GM10248 (cell line): ENCODE results near the gene TAF1D.
A peak's percentile ranks its signal among the peaks of the same experiment; 100 is the strongest.

Source experiments
- CTCF ChIA-PET: fragments of 300-600 bp; sonication (Branson Sonifier 250); formaldehyde crosslinking; extraction: SDS; loops from one replicate; lab custom pipeline; 2021; ENCODE audit warnings: antibody characterized with exemption; lab: Yijun Ruan, JAX
- POLR2A ChIA-PET: fragments of 350-650 bp; sonication (Branson Sonifier 250); formaldehyde crosslinking; extraction: SDS; loops from one replicate; lab custom pipeline; 2020; ENCODE audit warnings: antibody characterized with exemption; lab: Yijun Ruan, JAX
- DNase-seq: peaks from one replicate; pipeline ENCODE4 v3.0.0; 2012; ENCODE audit errors: extremely low spot score
- CTCF ChIP-seq: IDR thresholded peaks from 2 replicates; pipeline ENCODE4 v1.5.1; 2012; ENCODE audit warnings: mild to moderate bottlenecking, low read depth; ENCODE audit errors: extremely low read depth, missing control alignments, control extremely low read depth

Gene TAF1D

GRCh38 chr11:93743291-93743690 is 2.0 kb upstream of the TAF1D start:
- POLR2A ChIA-PET = no interaction called here
- CTCF ChIA-PET = interaction anchor here (1.0 to 2.1 kb wide), 3 partner anchors 7 to 41 kb away, joined by 3 to 7 read pairs (median 6); partner anchors contain the start of gene MED17
- no peak for DNase-seq
- TF ChIP-seq CTCF = no peak

GRCh38 chr11:93741882-93742226 is 559 bp upstream of the TAF1D start:
- ChIA-PET POLR2A (interaction anchor here (0.6 to 3.6 kb wide), 16 partner anchors 9 to 715 kb away, joined by 3 to 35 read pairs (median 4); partner anchors contain the start of genes CEP295 and MED17), CTCF (interaction anchor here (0.8 to 2.7 kb wide), 9 partner anchors 9 to 1186 kb away, joined by 3 to 11 read pairs (median 4); partner anchors contain the start of gene MED17)
- no peak for TF ChIP-seq CTCF
- DNase-seq = peak; percentile 45

- DNase-seq = peak; percentile 45
- ChIA-PET CTCF (interaction anchor here (0.8 to 2.7 kb wide), 5 partner anchors 10 to 51 kb away, joined by 3 to 11 read pairs (median 5); partner anchors contain the start of gene MED17), POLR2A (interaction anchor here (0.7 to 3.6 kb wide), 9 partner anchors 8 to 761 kb away, joined by 3 to 35 read pairs (median 8); partner anchors contain the start of genes CEP295 and MED17)
- peak; percentile 1 for TF ChIP-seq CTCF
These were observed 583 bp downstream of the TAF1D start for GRCh38 chr11:93740730-93741093.

- POLR2A ChIA-PET = interaction anchor here (0.6 to 3.6 kb wide), 9 partner anchors 8 to 762 kb away, joined by 3 to 35 read pairs (median 5); partner anchors contain the start of gene MED17
- no peak for DNase-seq
- CTCF ChIA-PET = interaction anchor here (0.8 to 2.7 kb wide), 6 partner anchors 9 to 60 kb away, joined by 3 to 11 read pairs (median 4); partner anchors contain the start of gene MED17
- TF ChIP-seq CTCF = no peak
These were observed 1.1 kb downstream of the TAF1D start for GRCh38 chr11:93740031-93740729.

GRCh38 chr11:93738647-93739081 is 2.6 kb downstream of the TAF1D start:
- ChIA-PET CTCF (interaction anchor here (0.7 to 1.7 kb wide), 6 partner anchors 16 to 504 kb away, joined by 3 to 7 read pairs (median 4); partner anchors contain the start of gene MED17), POLR2A (interaction anchor here (0.9 kb wide), 1 partner anchor 45 kb away, joined by 4 read pairs; the partner anchor contains the start of gene MED17)
- DNase-seq = no peak
- no peak for TF ChIP-seq CTCF

GRCh38 chr11:93737904-93738612 is 3.2 kb downstream of the TAF1D start:
- ChIA-PET POLR2A (interaction anchor here (0.9 kb wide), 1 partner anchor 46 kb away, joined by 4 read pairs; the partner anchor contains the start of gene MED17), CTCF (interaction anchor here (0.7 to 1.5 kb wide), 4 partner anchors 15 to 503 kb away, joined by 3 to 7 read pairs (median 4); partner anchors contain the start of gene MED17)
- no peak for DNase-seq
- no peak for TF ChIP-seq CTCF
